Small intestine (tissue), 7 donors: Measurements from ENCODE around the gene LSMEM2. TPM values are rescaled to one million over a fixed set of nuclear protein-coding genes. Genes with fewer than 3 reads are reported as not detected.
"Not testable (repeated sequence)": the region's sequence is repeated elsewhere in the genome, so short reads cannot be mapped to it uniquely, and the experiment has no call there.

ENCODE experiments used
- DNase-seq, 2 donors: peaks; one replicate each; pipeline versions ENCODE4 v3.0.0 to v3.0.0-alpha.2; 2013
- FAIRE-seq: peaks from 2 replicates; lab custom pipeline; 2012; peaks lifted over from hg19 to GRCh38; lab: Jason Lieb, UNC
- H3K27ac ChIP-seq, 3 donors: one replicate each; pipeline ENCODE4 v1.5.1; 2013; ENCODE audit warnings: low read length in 2 of 3, mild to moderate bottlenecking in 2 of 3, control low read depth in 1 of 3, inconsistent platforms in 1 of 3, low read depth in 1 of 3, moderate library complexity in 1 of 3
- H3K27me3 ChIP-seq, 3 donors: one replicate each; pipeline ENCODE4 v1.6.1; 2013; ENCODE audit warnings: low read length in 3 of 3, inconsistent platforms in 1 of 3; ENCODE audit not compliant: control insufficient read depth in 3 of 3, insufficient read depth in 3 of 3
- H3K36me3 ChIP-seq, 3 donors: one replicate each; pipeline ENCODE4 v1.6.1; 2013; ENCODE audit warnings: low read length in 3 of 3, inconsistent platforms in 1 of 3, low read depth in 1 of 3, mild to moderate bottlenecking in 1 of 3, moderate library complexity in 1 of 3; ENCODE audit not compliant: control insufficient read depth in 3 of 3, insufficient read depth in 2 of 3
- H3K4me1 ChIP-seq, 3 donors: one replicate each; pipeline ENCODE4 v1.6.1; 2013; ENCODE audit warnings: low read length in 2 of 3, inconsistent platforms in 1 of 3, low read depth in 1 of 3, mild to moderate bottlenecking in 1 of 3, moderate library complexity in 1 of 3; ENCODE audit not compliant: control insufficient read depth in 3 of 3, insufficient read depth in 2 of 3
- H3K4me3 ChIP-seq, 3 donors: one replicate each; pipeline ENCODE4 v1.5.1; 2013; ENCODE audit warnings: low read length in 3 of 3, control low read depth in 1 of 3, inconsistent platforms in 1 of 3, low read depth in 1 of 3, mild to moderate bottlenecking in 1 of 3, moderate library complexity in 1 of 3
- H3K9me3 ChIP-seq, 2 donors: one replicate each; pipeline ENCODE4 v1.6.1; 2013; ENCODE audit warnings: low read depth in 1 of 2, low read length in 1 of 2; ENCODE audit not compliant: control insufficient read depth in 2 of 2, insufficient read depth in 1 of 2
- WGBS, 3 donors: extraction: QIAGEN DNeasy Blood & Tissue Kit; methylation state at CpG; one replicate each; pipeline ENCODE4 v1.1.7; 2013; 5-methylcytosine and 5-hydroxymethylcytosine counted together
- polyA plus RNA-seq, 4 donors: library from polyadenylated mRNA; stranded (reverse) in 3 of 4; unstranded in 1 of 4; fragments of 200-250 nt in 3 of 4; fragments of 120-200 nt in 1 of 4; gene quantifications; one replicate each; pipeline versions ENCODE4 v1.2.1 to v1.2.3, GENCODE V29; 2013
- donor health status: healthy with polysubstance abuse.
- donor health status: control.
- donor health status: control.
- donor health status: Bipolar disorder and iron deficiency.
- donor health status: healthy.

The LSMEM2 gene
- polyA plus RNA-seq, 4 donors = 0.21 to 0.54 (median 0.30) TPM; not detected in 1

- FAIRE-seq = no peak
- H3K27me3 ChIP-seq = peaks cover 0 to 14% (median 1%) of the 10 kb centered on the region in 3 donors
- H3K27ac ChIP-seq = peak overlapping the region; percentile 93 to 99 (median 98)
- H3K4me3 ChIP-seq = peak overlapping the region in 2 of 3 donors; percentile 65 to 66
- no peaks in the 10 kb centered on the region for H3K9me3 ChIP-seq
- H3K36me3 ChIP-seq = peaks cover 0 to 41% (median 0%) of the 10 kb centered on the region in 3 donors
- WGBS, 3 donors = 40 to 60% (median 40%) methylated on average over 4 of the region's 4 CpGs
- DNase-seq = no peak
- H3K4me1 ChIP-seq = peaks cover 4 to 96% (median 4%) of the 10 kb centered on the region in 3 donors
Observed at GRCh38 chr3:50269460-50269859, 9.4 kb upstream of the LSMEM2 start.

- FAIRE-seq (no peak), DNase-seq (peak in 1 of 2 donors; percentile 54)
- H3K27ac ChIP-seq = peak overlapping the region; percentile 93 to 99 (median 98)
- 63 to 82% (median 80%) methylated on average over 8 of the region's 8 CpGs for WGBS, 3 donors
- H3K27me3 ChIP-seq = peaks cover 0 to 18% (median 3%) of the 10 kb centered on the region in 3 donors
- no peaks in the 10 kb centered on the region for H3K9me3 ChIP-seq
- peaks cover 2 to 91% (median 4%) of the 10 kb centered on the region in 3 donors for H3K4me1 ChIP-seq
- peak overlapping the region in 2 of 3 donors; percentile 65 to 66 for H3K4me3 ChIP-seq
- H3K36me3 ChIP-seq = peaks cover 0 to 46% (median under 1%) of the 10 kb centered on the region in 3 donors
Observed at GRCh38 chr3:50269977-50270413, 8.9 kb upstream of the LSMEM2 start.

GRCh38 chr3:50270422-50271224 is 8.3 kb upstream of the LSMEM2 start:
- 63 to 77% (median 67%) methylated on average over 17 to 19 of the region's 19 CpGs for WGBS, 3 donors
- FAIRE-seq (no peak), DNase-seq (peak in 1 of 2 donors; percentile 47)
- H3K9me3 ChIP-seq = no peaks in the 10 kb centered on the region
- peak overlapping the region; percentile 93 to 99 (median 98) for H3K27ac ChIP-seq
- peak overlapping the region in 2 of 3 donors; percentile 65 to 66 for H3K4me3 ChIP-seq
- H3K4me1 ChIP-seq = peaks cover 0 to 84% (median 4%) of the 10 kb centered on the region in 3 donors
- H3K27me3 ChIP-seq = peaks cover 0 to 22% (median 3%) of the 10 kb centered on the region in 3 donors
- peaks cover 2 to 52% (median 6%) of the 10 kb centered on the region in 3 donors for H3K36me3 ChIP-seq

GRCh38 chr3:50271314-50271936 is 7.5 kb upstream of the LSMEM2 start:
- H3K4me1 ChIP-seq = peaks cover 0 to 77% (median 4%) of the 10 kb centered on the region in 3 donors
- H3K27ac ChIP-seq = peak overlapping the region; percentile 69 to 99 (median 98)
- WGBS, 3 donors = 17 to 58% (median 34%) methylated on average over 10 of the region's 10 CpGs
- peaks cover 0 to 24% (median 3%) of the 10 kb centered on the region in 3 donors for H3K27me3 ChIP-seq
- DNase-seq (peak; percentile 86 to 89), FAIRE-seq (no peak)
- peak overlapping the region in 1 of 3 donors; percentile 66 for H3K4me3 ChIP-seq
- H3K9me3 ChIP-seq = no peaks in the 10 kb centered on the region
- peaks cover 3 to 60% (median 9%) of the 10 kb centered on the region in 3 donors for H3K36me3 ChIP-seq

- Histone ChIP-seq H3K27me3 (peaks cover 0 to 28% (median 5%) of the 10 kb centered on the region in 3 donors), H3K4me1 (peaks cover 0 to 71% (median 4%) of the 10 kb centered on the region in 3 donors), H3K36me3 (peaks cover 3 to 70% (median 9%) of the 10 kb centered on the region in 3 donors)
- H3K9me3 ChIP-seq, FAIRE-seq, H3K27ac ChIP-seq, DNase-seq, H3K4me3 ChIP-seq: not testable (repeated sequence)
- WGBS, 3 donors = 65 to 70% (median 69%) methylated on average over 10 of the region's 10 CpGs
Observed at GRCh38 chr3:50272538-50272910, 6.4 kb upstream of the LSMEM2 start.

- FAIRE-seq (no peak), DNase-seq (peak; percentile 84 to 92)
- Histone ChIP-seq H3K4me1 (peaks cover 0 to 65% (median under 1%) of the 10 kb centered on the region in 3 donors), H3K4me3 (peak overlapping the region in 2 of 3 donors; percentile 14 to 31), H3K9me3 (no peaks in the 10 kb centered on the region), H3K27me3 (peaks cover 0 to 28% (median 5%) of the 10 kb centered on the region in 3 donors), H3K36me3 (peaks cover 3 to 75% (median 9%) of the 10 kb centered on the region in 3 donors), H3K27ac (no peak overlapping the region)
- 1 to 5% (median 3%) methylated on average over 47 to 61 of the region's 61 CpGs for WGBS, 3 donors
Observed at GRCh38 chr3:50272911-50273688, 5.8 kb upstream of the LSMEM2 start.

GRCh38 chr3:50273689-50274065 is 5.2 kb upstream of the LSMEM2 start:
- H3K4me1 ChIP-seq = peaks cover 0 to 59% (median 0%) of the 10 kb centered on the region in 3 donors
- DNase-seq (no peak), FAIRE-seq (no peak)
- 59 to 67% (median 61%) methylated on average over 21 to 31 of the region's 31 CpGs for WGBS, 3 donors
- H3K27me3 ChIP-seq = peaks cover 0 to 28% (median 5%) of the 10 kb centered on the region in 3 donors
- H3K9me3 ChIP-seq = no peaks in the 10 kb centered on the region
- no peak overlapping the region for H3K4me3 ChIP-seq
- H3K27ac ChIP-seq = no peak overlapping the region
- H3K36me3 ChIP-seq = peaks cover 3 to 81% (median 9%) of the 10 kb centered on the region in 3 donors
